Transverse colon (tissue), 4 donors: ENCODE results near the gene AK2. TPM values are rescaled to one million over a fixed set of nuclear protein-coding genes. Genes with fewer than 3 reads are reported as not detected.

ENCODE experiments used
- DNase-seq: peaks from one replicate; pipeline ENCODE4 v3.0.0-alpha.2; 2019
- H3K27ac ChIP-seq, 4 donors: fragments of 200-600 bp; sonication (generic); 2 replicates each; pipeline ENCODE4 v1.5.1; 2016 to 2018; ENCODE audit warnings: inconsistent platforms in 4 of 4
- H3K27me3 ChIP-seq: fragments of 200-600 bp; sonication (generic); 2 replicates; pipeline ENCODE4 v1.5.1; 2017; ENCODE audit warnings: inconsistent platforms
- H3K36me3 ChIP-seq, 4 donors: fragments of 200-600 bp; sonication (generic); 2 replicates each; pipeline ENCODE4 v1.5.1; 2017 to 2019; ENCODE audit warnings: inconsistent platforms in 4 of 4
- H3K4me1 ChIP-seq, 4 donors: fragments of 200-600 bp; sonication (generic); 2 replicates each; pipeline ENCODE4 v1.5.1; 2017 to 2020; ENCODE audit warnings: inconsistent platforms in 4 of 4
- H3K4me3 ChIP-seq, 4 donors: fragments of 200-600 bp; sonication (generic); 1 replicate in 1 of 4; 2 replicates in 3 of 4; pipeline versions ENCODE4 v1.5.1 to v1.6.1; 2017 to 2019; ENCODE audit warnings: inconsistent platforms in 4 of 4
- H3K9me3 ChIP-seq, 2 donors: fragments of 200-600 bp; sonication (generic); 2 replicates each; pipeline ENCODE4 v1.5.1; 2017 to 2019; ENCODE audit warnings: inconsistent platforms in 2 of 2
- EP300 ChIP-seq: sonication (generic); formaldehyde crosslinking; IDR thresholded peaks from one replicate; pipeline ENCODE4 v1.6.1; 2017; ENCODE audit warnings: antibody characterized with exemption, low read depth
- POLR2A ChIP-seq: fragments of 450-650 bp; IDR thresholded peaks from one replicate; pipeline ENCODE4 v1.6.1; 2016; ENCODE audit warnings: antibody characterized with exemption, mild to moderate bottlenecking, moderate library complexity
- POLR2AphosphoS5 ChIP-seq, 3 donors: sonication (generic); formaldehyde crosslinking; IDR thresholded peaks; one replicate each; pipeline ENCODE4 v1.6.1; 2016; ENCODE audit warnings: antibody characterized with exemption in 3 of 3
- WGBS, 2 donors: methylation state at CpG; one replicate each; pipeline ENCODE4 v1.1.5; 2018; ENCODE audit warnings: low coverage in 1 of 2; 5-methylcytosine and 5-hydroxymethylcytosine counted together
- in situ Hi-C, 4 donors: fragments of 200-750 bp; cut with MboI; loops; one replicate each; pipeline versions ENCODE4 v1.15.0 to v1.15.1; 2017; ENCODE audit warnings: low sequenced_read_pairs in 3 of 4, low pct_ligation_motif_present in 1 of 4, low pct_unique_long_range_greater_than_20kb in 1 of 4
- intact Hi-C: fragments of 100-400 bp; cut with DNase I; formaldehyde crosslinking; loops from one replicate; pipeline ENCODE4 v1.15.1; 2023; ENCODE audit warnings: low total_unique reads
- total RNA-seq, 4 donors: library from RNA; depleted of rRNA; stranded (reverse); fragments of >200 nt; gene quantifications; one replicate each; pipeline ENCODE4 v1.1.0, GENCODE V29; 2016
- TF ChIP-seq, protein P1 (sequence below), 5 experiments: fragments of 200-600 bp in 3 of 5; fragments of 450-650 bp in 2 of 5; sonication (generic) in 3 of 5; IDR thresholded peaks; 1 replicate in 2 of 5; 2 replicates in 3 of 5; pipeline ENCODE4 v1.5.1; 2016 to 2017; ENCODE audit warnings: antibody characterized with exemption in 5 of 5, inconsistent platforms in 3 of 5, mild to moderate bottlenecking in 2 of 5, moderate library complexity in 1 of 5

The AK2 gene
- total RNA-seq, 4 donors from 2014 or later, result 209 to 296 (median 211) TPM

- Histone ChIP-seq H3K9me3 (no peaks in the 10 kb centered on the region), H3K4me1 (peaks cover 0 to 19% (median 10%) of the 10 kb centered on the region in 4 donors), H3K27me3 (no peaks in the 10 kb centered on the region), H3K4me3 (no peak overlapping the region), H3K36me3 (peaks cover 0 to 58% (median 29%) of the 10 kb centered on the region in 4 donors), H3K27ac (no peak overlapping the region)
- in situ Hi-C loops, result no loop called here
- TF ChIP-seq EP300, result no peak
- no peak for TF ChIP-seq POLR2AphosphoS5 (IDR thresholded peaks at IDR 0.05)
- TF ChIP-seq, protein P1, sequence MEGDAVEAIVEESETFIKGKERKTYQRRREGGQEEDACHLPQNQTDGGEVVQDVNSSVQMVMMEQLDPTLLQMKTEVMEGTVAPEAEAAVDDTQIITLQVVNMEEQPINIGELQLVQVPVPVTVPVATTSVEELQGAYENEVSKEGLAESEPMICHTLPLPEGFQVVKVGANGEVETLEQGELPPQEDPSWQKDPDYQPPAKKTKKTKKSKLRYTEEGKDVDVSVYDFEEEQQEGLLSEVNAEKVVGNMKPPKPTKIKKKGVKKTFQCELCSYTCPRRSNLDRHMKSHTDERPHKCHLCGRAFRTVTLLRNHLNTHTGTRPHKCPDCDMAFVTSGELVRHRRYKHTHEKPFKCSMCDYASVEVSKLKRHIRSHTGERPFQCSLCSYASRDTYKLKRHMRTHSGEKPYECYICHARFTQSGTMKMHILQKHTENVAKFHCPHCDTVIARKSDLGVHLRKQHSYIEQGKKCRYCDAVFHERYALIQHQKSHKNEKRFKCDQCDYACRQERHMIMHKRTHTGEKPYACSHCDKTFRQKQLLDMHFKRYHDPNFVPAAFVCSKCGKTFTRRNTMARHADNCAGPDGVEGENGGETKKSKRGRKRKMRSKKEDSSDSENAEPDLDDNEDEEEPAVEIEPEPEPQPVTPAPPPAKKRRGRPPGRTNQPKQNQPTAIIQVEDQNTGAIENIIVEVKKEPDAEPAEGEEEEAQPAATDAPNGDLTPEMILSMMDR (IDR thresholded peaks at IDR 0.05), result no peak
- TF ChIP-seq POLR2A, result no peak
- 95 to 100% methylated on average over 1 to 2 of the region's 2 CpGs for WGBS, 2 donors
- DNase-seq, result no peak
- intact Hi-C loops, result no loop called here
These were observed 19.5 kb downstream of the AK2 start for GRCh38 chr1:33017175-33017574.

- Histone ChIP-seq H3K27me3 (no peaks in the 10 kb centered on the region), H3K36me3 (peaks cover 0 to 43% (median 21%) of the 10 kb centered on the region in 4 donors), H3K27ac (no peak overlapping the region), H3K9me3 (no peaks in the 10 kb centered on the region), H3K4me3 (no peak overlapping the region), H3K4me1 (peaks cover 10 to 28% (median 18%) of the 10 kb centered on the region in 4 donors)
- WGBS, 2 donors, result 92 to 95% methylated on average over 2 of the region's 2 CpGs
- intact Hi-C loops (no loop called here), in situ Hi-C loops (no loop called here)
- DNase-seq, result no peak
- TF ChIP-seq, protein P1 (IDR thresholded peaks at IDR 0.05), result no peak
- no peak for TF ChIP-seq EP300
- no peak for TF ChIP-seq POLR2A
- no peak for TF ChIP-seq POLR2AphosphoS5 (IDR thresholded peaks at IDR 0.05)
These were observed 21.5 kb downstream of the AK2 start for GRCh38 chr1:33015216-33015615.

GRCh38 chr1:33014464-33015163, 22.1 kb downstream of the AK2 start:
- Histone ChIP-seq H3K4me1 (peaks cover 10 to 29% (median 18%) of the 10 kb centered on the region in 4 donors), H3K27me3 (no peaks in the 10 kb centered on the region), H3K4me3 (no peak overlapping the region), H3K27ac (no peak overlapping the region), H3K9me3 (no peaks in the 10 kb centered on the region), H3K36me3 (peaks cover 0 to 40% (median 20%) of the 10 kb centered on the region in 4 donors)
- DNase-seq, result no peak
- no peak for TF ChIP-seq POLR2AphosphoS5 (IDR thresholded peaks at IDR 0.05)
- TF ChIP-seq EP300, result no peak
- TF ChIP-seq, protein P1 (IDR thresholded peaks at IDR 0.05), result no peak
- no peak for TF ChIP-seq POLR2A
- in situ Hi-C loops, result no loop called here
- intact Hi-C loops, result no loop called here
- WGBS, 2 donors, result 76 to 86% methylated on average over 4 to 8 of the region's 8 CpGs

DNA sequence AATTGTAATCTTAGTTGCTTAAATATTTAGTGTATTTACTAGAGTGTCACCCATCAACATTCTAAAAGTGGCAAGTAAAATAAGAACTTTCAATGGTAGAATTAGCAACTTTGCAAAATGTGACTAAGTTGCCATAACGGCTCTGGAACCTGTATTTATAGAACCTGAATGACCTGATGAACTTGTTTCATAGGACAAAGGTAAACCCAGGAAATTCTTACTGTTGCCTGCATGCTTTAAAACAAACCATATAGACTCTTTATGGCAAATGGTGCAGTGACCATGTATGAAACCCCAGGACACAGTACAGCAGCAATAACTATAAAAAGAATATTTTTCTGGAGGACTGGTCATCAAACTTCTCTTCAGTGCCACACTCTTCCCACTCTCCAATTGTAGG, 22.9 kb downstream of the AK2 start:
- WGBS, 2 donors, result 61% methylated on average over 1 of the region's 1 CpG; no CpG with 5 or more reads in 1 of the 2 donors
- DNase-seq, result no peak
- intact Hi-C loops, result no loop called here
- no peak for TF ChIP-seq POLR2AphosphoS5 (IDR thresholded peaks at IDR 0.05)
- TF ChIP-seq, protein P1 (IDR thresholded peaks at IDR 0.05), result no peak
- no peak for TF ChIP-seq POLR2A
- no peak for TF ChIP-seq EP300
- no peaks in the 10 kb centered on the region for H3K27me3 ChIP-seq
- no peaks in the 10 kb centered on the region for H3K9me3 ChIP-seq
- in situ Hi-C loops, result no loop called here
- H3K27ac ChIP-seq, result peak overlapping the region in 1 of 4 donors; percentile 5
- H3K4me3 ChIP-seq, result no peak overlapping the region
- peaks cover 10 to 36% (median 20%) of the 10 kb centered on the region in 4 donors for H3K4me1 ChIP-seq
- H3K36me3 ChIP-seq, result peaks cover 0 to 39% (median 17%) of the 10 kb centered on the region in 4 donors
